Osteoblast (primary cell): ENCODE data around the gene DNAJC15. TPM values are rescaled to one million over a fixed set of nuclear protein-coding genes. Genes with fewer than 3 reads are reported as not detected.

Source experiments
- DNase-seq: peaks from one replicate; pipeline ENCODE4 v3.0.0; 2011; ENCODE audit warnings: low spot score, mixed read lengths; ENCODE audit not compliant: insufficient read length; ENCODE audit errors: missing footprints
- H2AFZ ChIP-seq: 2 replicates; pipeline ENCODE4 v1.6.0; 2011; ENCODE audit warnings: mild to moderate bottlenecking, low read length
- H3K27ac ChIP-seq: 2 replicates; pipeline ENCODE4 v1.5.1; 2011; ENCODE audit warnings: mild to moderate bottlenecking, low read depth, low read length, moderate library complexity
- H3K27me3 ChIP-seq: 2 replicates; pipeline ENCODE4 v1.6.0; 2012; ENCODE audit warnings: mild to moderate bottlenecking, control low read depth, inconsistent platforms, low read length, moderate library complexity; ENCODE audit not compliant: insufficient read depth
- H3K36me3 ChIP-seq: 2 replicates; pipeline ENCODE4 v1.5.1; 2011; ENCODE audit warnings: mild to moderate bottlenecking, low read length, control low read depth, moderate library complexity; ENCODE audit not compliant: insufficient read depth
- H3K4me1 ChIP-seq: 2 replicates; pipeline ENCODE4 v1.5.1; 2011; ENCODE audit warnings: mild to moderate bottlenecking, low read length, control low read depth, moderate library complexity; ENCODE audit not compliant: insufficient read depth
- H3K4me2 ChIP-seq: 2 replicates; pipeline ENCODE4 v1.6.0; 2011; ENCODE audit warnings: mild to moderate bottlenecking, low read length; ENCODE audit not compliant: insufficient read depth
- H3K4me3 ChIP-seq: fragments of 200-600 bp; sonication (generic); 3 replicates; pipeline ENCODE4 v1.5.1; 2012; ENCODE audit warnings: mild to moderate bottlenecking, low read length, inconsistent platforms; ENCODE audit not compliant: insufficient read depth
- H3K79me2 ChIP-seq: 2 replicates; pipeline ENCODE4 v1.6.0; 2012; ENCODE audit warnings: mild to moderate bottlenecking, low read length, control low read depth, inconsistent platforms; ENCODE audit not compliant: insufficient read depth
- H3K9me3 ChIP-seq: 2 replicates; pipeline ENCODE4 v1.5.1; 2011; ENCODE audit warnings: low read depth, low read length, control low read depth
- H4K20me1 ChIP-seq: 2 replicates; pipeline ENCODE4 v1.6.0; 2012; ENCODE audit warnings: mild to moderate bottlenecking, low read length, control low read depth; ENCODE audit not compliant: insufficient read depth
- CTCF ChIP-seq: IDR thresholded peaks from 2 replicates; pipeline ENCODE4 v1.5.1; 2011; ENCODE audit warnings: mild to moderate bottlenecking, low read depth, low read length, moderate library complexity; ENCODE audit errors: extremely low read depth
- total RNA-seq: library from RNA; depleted of rRNA; stranded (reverse); fragments of >200 nt; gene quantifications from 2 replicates; pipeline ENCODE4 v1.2.3, GENCODE V29; 2012

DNAJC15 gene
- total RNA-seq, 1 donor = 17.0 TPM

GRCh38 chr13:43080199-43080598 is 56.8 kb downstream of the DNAJC15 start:
- Histone ChIP-seq H2AFZ (no peak overlapping the region), H4K20me1 (no peaks in the 10 kb centered on the region), H3K4me1 (no peaks in the 10 kb centered on the region), H3K27me3 (no peaks in the 10 kb centered on the region), H3K36me3 (peaks cover 5% of the 10 kb centered on the region), H3K9me3 (no peaks in the 10 kb centered on the region), H3K4me3 (no peak overlapping the region), H3K79me2 (peaks cover 4% of the 10 kb centered on the region), H3K4me2 (no peak overlapping the region), H3K27ac (no peak overlapping the region)
- DNase-seq = no peak
- TF ChIP-seq CTCF = no peak

GRCh38 chr13:43081866-43082265 is 58.5 kb downstream of the DNAJC15 start:
- Histone ChIP-seq H2AFZ (no peak overlapping the region), H3K36me3 (peaks cover 5% of the 10 kb centered on the region), H3K27me3 (no peaks in the 10 kb centered on the region), H3K4me3 (no peak overlapping the region), H4K20me1 (no peaks in the 10 kb centered on the region), H3K79me2 (no peaks in the 10 kb centered on the region), H3K27ac (no peak overlapping the region), H3K4me1 (no peaks in the 10 kb centered on the region), H3K4me2 (no peak overlapping the region), H3K9me3 (no peaks in the 10 kb centered on the region)
- TF ChIP-seq CTCF = no peak
- no peak for DNase-seq

GRCh38 chr13:43083750-43084149 is 60.4 kb downstream of the DNAJC15 start:
- H3K9me3 ChIP-seq = no peaks in the 10 kb centered on the region

GRCh38 chr13:43085545-43085944 is 62.2 kb downstream of the DNAJC15 start:
- Histone ChIP-seq H3K9me3 (no peaks in the 10 kb centered on the region), H3K4me2 (no peak overlapping the region), H4K20me1 (no peaks in the 10 kb centered on the region), H3K27ac (no peak overlapping the region), H3K79me2 (no peaks in the 10 kb centered on the region), H3K27me3 (no peaks in the 10 kb centered on the region), H3K4me1 (peaks cover 8% of the 10 kb centered on the region), H3K36me3 (no peaks in the 10 kb centered on the region), H3K4me3 (no peak overlapping the region), H2AFZ (no peak overlapping the region)
- peak; percentile 54 for TF ChIP-seq CTCF
- DNase-seq = peak; percentile 34

More at GRCh38 chr13:43083750-43084149, 60.4 kb downstream of the DNAJC15 start:
- TF ChIP-seq CTCF = no peak
- Histone ChIP-seq H3K36me3 (peaks cover 5% of the 10 kb centered on the region), H3K79me2 (no peaks in the 10 kb centered on the region), H3K4me3 (no peak overlapping the region), H3K27me3 (no peaks in the 10 kb centered on the region), H4K20me1 (no peaks in the 10 kb centered on the region), H3K4me2 (no peak overlapping the region), H3K4me1 (peaks cover 8% of the 10 kb centered on the region), H3K27ac (no peak overlapping the region), H2AFZ (no peak overlapping the region)
- no peak for DNase-seq
